NCI-H1105 treated with DMSO at 0.1 percent for 48 hours (cell line): ENCODE data around the gene LSMEM2.
A peak's percentile ranks its signal among the peaks of the same experiment; 100 is the strongest.
"Not testable (repeated sequence)": the region's sequence is repeated elsewhere in the genome, so short reads cannot be mapped to it uniquely, and the experiment has no call there.

Experiments used
- DNase-seq: peaks from one replicate; lab custom pipeline; 2025; lab: John Stamatoyannopoulos, UW

LSMEM2 gene

DNA sequence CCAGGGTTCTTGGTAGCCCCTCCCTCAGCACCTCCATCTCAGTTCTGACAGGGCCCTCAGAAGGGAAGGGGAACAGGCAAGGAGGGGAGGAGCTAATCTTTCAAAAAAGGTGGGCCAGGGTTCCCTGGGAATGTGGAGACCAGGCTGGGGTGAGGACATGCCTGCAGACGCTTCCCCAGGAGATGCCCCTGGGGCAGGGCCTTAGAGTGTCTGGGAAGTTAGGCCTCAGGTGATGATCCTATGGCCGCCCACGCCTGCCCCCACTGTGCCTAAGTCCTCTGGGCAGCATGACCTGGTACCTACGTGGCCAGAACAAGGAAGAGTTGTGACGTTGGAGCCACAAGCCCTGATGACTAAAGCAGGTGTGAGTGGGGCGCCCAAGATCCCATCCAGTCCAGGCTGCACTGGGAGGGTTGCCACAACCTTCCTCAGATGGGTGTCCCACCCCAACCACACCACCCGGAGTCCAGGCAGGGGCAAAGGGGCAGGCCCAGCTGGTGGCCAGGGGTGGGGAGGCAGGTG, 13.9 kb upstream of the LSMEM2 start:
- DNase-seq, result no peak

DNA sequence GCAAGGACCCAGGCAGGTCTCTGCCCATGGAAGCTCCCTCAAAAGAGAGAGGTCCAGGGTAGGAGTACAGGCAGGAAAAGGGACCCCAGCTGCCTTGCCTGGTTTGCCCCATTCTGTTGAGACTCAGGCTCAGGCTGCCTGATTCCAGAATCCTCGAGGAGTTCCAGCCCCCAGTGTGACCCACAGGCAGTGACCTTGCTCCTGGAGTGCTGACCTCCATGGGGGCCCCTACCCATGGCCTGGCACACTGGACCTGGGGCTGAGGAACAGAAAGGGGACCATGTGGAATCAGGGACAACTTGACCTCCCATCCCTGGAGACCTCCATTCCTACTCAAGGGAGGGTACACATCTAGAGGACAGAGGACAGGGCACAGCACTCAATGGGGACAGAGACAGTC, 13.3 kb upstream of the LSMEM2 start:
- DNase-seq, result no peak

DNA sequence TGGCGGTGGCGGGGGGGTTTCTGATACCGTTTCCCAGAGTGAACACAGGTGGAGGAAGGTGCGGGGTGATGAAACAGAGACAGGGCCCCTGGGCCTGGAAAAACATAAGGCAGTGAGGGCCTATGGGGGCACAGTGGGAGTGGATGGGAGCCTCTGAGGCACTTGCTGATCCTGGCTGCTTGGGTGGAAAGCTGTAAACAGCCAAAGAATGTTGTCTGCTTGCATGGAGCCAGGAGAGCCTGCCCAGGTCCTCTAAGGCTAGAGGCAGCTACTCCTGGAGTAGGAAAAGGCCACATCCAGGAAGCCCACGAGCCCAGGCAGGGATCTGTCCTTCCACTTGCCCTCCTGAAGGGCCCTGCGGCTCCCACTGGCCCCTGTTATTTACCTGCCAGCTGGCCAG, 12.9 kb upstream of the LSMEM2 start:
- no peak for DNase-seq

DNA sequence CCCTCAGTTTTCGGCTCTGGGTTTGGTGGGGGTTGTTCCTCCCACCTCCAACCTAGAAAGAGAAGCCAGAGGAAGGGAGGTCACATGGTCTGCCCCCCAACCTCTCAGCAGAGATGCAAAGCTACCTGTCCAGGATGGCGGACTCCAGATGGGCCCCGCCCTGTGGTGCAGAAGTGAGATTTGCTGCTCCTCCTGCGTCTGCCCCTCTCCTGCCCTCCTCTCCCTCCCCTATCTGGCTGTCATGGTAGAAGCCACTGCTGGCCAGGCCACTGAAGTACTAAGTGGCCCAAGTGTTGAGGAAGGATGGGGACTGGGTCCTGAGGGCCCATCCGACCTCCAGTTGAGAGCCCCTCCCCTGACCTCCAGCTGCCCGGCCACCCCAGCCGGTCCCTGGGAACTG, 12.1 kb upstream of the LSMEM2 start:
- no peak for DNase-seq

DNA sequence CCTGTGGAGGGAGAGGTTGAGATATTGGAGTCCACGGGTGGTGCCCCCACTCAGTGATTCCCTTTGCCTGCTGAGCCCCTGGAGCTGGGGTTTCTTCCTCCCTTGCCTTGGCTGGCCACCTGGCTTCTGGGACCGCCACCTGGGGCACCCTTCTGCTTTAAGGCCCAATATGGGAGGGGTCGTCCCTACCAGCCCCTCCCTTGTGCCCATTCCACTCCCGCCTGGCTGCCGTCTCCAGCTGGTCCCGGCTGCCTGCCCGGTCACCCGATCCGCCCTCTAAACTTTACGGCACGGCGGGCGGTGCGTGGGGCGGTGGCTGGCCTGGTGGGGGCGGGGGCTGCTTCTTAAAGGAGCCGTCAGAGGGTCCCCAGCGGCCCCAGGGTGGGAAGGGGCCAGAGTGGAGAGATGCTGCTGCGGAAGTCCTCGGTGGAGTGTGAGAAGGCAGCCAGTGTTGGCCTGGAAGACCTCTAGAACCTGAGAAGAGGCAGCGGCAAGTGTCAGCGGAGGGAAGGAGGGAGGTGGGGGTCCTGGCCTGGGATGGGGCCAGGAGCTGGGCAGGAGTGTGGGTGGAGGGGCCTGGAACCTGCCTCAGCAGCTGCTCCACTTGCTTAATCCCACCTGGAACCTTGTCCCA, 11.5 kb upstream of the LSMEM2 start:
- no peak for DNase-seq

DNA sequence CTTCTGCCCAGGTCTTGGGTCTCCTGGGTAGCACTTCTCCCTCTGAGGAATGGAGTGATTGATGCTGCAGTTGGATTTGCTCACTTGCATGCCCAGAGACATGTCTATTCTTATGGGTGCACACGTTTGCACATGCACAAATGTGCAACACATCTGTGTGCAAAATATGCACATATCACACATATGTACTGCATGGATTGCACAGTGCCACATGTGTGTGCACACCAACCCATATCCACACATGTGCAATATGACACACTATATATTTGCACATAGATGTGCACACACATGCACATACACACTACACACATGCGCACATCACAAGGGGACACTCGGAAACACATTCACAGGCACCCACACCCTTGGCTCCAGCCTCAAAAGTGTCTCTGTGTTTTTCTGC, 10.6 kb upstream of the LSMEM2 start:
- DNase-seq, result no peak

DNA sequence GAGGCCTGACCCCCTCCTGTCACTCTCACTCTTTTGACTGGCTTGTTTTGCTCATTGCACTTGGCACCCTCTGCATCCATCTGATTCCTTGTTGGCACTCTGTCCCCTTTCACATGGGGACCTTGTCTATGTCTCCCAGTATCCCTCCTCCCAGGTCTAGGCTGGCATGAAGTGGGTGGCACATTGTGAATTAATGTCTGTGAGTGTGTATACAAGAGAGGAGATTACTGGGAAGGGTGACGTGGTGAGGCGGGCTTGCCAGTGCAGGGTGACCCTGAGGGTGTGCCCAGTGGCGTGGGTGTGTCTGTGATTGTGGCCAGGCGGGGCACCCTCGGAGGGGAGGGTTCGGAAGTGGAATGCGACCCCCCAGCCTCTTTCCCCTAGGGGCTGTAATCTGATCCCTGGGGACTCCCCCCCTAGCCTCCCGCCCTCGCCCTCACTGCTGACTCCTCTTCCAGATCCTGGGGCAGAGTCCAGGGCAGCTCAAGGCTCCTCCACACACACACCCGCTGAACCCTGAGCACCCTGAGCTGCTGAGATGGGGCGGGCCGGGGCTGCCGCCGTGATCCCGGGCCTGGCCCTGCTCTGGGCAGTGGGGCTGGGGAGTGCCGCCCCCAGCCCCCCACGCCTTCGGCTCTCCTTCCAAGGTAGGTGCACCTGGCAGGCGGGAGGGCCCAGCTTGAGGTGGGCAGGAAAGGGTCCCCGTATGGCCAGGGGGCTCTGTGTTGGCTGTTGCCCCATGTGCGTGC, 10.0 kb upstream of the LSMEM2 start, which contains the start of gene SEMA3B:
TSS of gene SEMA3B (plus strand) at position 445 of the 749 bp plus-strand sequence. CDS start at position 539, 94 bp downstream.
- DNase-seq, result no peak

DNA sequence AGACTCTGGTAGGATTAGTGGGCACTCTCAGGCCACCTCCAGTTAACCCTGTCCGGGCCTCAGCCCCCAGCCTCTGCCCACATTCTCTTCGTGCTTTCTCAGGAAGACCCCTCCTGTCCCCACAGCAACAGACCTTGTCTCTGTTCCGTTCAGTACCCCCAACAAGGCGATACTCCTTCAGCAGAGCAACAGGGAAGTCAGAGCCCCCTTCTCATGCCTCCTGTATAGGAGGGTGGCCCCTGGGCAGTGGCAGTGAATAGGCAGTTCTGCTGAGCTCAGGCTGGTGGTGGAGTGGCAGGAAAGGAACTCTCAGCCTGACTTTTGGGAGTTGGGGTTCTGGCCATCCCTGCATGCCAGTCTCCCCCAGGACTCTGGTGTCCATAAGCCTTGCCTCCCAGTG, 9.4 kb upstream of the LSMEM2 start:
- no peak for DNase-seq

DNA sequence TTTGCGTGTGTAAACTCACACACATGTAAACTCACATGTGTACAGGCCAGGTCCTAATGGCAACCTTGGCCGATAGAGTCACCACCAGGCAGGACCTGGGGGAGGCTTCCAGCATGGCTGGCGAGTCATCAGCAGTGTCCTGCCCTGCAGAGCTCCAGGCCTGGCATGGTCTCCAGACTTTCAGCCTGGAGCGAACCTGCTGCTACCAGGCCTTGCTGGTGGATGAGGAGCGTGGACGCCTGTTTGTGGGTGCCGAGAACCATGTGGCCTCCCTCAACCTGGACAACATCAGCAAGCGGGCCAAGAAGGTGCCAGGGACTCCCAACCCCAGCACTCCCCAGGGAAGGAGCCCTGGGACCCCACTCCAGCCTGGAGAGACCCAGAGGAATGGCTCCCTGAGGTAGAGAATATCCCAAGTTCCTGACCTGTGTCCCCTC, 8.9 kb upstream of the LSMEM2 start:
- no peak for DNase-seq

DNA sequence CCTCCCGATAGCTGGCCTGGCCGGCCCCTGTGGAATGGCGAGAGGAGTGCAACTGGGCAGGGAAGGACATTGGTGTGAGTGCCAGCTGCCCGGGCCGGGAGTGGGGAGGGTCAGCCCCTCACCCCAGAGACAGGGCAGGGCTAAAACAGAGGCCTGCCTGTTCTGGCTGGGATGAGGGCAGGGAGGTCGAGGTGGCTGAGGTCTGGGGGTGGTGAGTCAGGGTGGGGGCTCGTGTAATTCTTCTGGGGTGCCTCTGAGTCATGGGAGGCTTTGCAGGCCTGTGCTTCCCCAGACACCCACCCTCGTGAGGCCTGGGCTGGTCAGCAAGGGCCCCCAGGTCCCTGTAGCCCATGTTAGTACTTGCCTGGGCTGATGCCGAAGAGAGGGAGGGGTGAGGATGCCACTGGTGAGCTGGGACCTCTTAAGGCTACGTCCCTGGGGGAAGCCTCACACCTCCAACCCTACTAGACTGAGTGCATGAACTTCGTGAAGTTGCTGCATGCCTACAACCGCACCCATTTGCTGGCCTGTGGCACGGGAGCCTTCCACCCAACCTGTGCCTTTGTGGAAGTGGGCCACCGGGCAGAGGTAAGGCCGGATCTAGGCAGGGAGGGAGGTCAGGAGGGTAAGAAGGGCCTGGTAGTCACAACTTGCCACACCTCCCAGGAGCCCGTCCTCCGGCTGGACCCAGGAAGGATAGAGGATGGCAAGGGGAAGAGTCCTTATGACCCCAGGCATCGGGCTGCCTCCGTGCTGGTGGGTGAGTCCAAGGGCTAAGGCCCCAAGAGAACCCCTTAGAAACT, 8.3 kb upstream of the LSMEM2 start:
- DNase-seq, result no peak

DNA sequence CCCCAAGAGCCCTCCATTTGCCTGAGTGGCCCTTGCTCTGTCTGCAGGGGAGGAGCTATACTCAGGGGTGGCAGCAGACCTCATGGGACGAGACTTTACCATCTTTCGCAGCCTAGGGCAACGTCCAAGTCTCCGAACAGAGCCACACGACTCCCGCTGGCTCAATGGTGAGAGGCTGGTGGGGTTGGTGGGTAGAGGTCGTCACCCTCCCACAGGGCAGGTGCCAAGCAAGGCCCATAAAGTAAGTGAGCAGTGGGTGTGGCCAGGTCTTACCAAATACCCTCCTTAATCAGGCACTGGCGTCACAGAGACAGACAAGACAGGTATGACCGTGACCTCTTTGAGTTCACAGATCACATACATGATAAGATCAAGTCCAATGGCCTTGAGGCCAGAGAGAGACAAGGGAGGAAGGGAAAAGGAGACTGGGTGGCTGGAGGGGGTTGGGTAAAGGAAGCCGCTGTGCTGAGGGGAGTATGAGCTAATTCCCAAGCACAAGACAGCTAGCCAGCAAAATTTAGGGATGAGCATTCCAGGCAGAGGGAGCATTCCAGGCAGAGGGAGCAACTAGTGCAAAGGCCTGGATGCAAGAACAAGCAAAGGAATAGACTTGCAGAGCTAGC, 7.5 kb upstream of the LSMEM2 start:
- no peak for DNase-seq

DNA sequence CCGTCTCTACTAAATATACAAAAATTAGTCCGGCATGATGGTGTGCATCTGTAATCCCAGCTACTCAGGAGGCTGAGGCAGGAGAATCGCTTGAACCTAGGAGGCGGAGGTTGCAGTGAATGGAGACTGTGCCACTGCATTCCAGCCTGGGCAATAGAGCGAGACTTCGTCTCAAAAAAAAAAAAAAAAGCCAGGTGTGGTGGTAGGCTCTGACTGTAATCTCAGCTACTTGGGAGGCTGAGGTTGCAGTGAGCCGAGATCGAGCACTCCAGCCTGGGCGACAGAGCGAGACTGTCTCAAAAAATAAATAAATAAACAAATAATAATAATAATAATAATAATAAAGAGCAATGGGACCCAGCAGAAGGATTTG, 6.4 kb upstream of the LSMEM2 start:
- DNase-seq, result not testable (repeated sequence)

DNA sequence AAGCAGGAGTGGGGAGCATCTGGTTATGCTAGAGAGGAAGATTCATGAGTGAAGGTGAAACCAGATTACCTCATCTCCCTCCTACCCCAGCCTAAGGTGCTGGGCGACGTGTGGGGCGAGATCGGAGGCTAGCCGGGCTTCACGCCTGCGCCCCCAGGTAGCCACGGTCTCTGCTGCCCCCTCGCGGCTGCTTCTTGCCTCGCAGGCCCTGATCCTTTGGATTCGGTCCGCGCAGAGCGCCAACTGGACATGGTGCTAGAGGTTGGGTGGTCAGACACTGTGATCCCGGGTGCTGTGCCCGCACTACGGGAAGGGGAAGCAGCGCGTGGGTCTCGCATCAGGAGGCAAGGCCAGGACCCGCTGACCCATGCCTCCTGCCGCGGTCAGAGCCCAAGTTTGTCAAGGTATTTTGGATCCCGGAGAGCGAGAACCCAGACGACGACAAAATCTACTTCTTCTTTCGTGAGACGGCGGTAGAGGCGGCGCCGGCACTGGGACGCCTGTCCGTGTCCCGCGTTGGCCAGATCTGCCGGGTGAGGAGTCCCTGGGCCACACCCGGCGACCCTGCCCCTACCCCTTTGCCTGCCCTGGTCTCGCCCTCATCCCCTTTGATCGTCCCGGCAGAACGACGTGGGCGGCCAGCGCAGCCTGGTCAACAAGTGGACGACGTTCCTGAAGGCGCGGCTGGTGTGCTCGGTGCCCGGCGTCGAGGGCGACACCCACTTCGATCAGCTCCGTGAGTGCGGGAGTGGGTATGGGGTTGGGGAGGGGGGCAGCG, 5.8 kb upstream of the LSMEM2 start:
- DNase-seq, result peak; percentile 54

DNA sequence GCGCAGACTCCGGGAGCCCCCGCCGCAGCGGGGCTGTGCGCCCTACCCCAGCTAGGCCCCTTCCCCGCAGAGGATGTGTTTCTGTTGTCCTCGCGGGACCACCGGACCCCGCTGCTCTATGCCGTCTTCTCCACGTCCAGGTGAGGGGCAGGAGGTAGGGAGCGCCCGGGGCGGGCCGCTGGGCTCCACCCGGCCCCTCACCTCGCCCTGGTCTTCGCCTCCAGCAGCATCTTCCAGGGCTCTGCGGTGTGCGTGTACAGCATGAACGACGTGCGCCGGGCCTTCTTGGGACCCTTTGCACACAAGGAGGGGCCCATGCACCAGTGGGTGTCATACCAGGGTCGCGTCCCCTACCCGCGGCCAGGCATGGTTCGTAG, 5.2 kb upstream of the LSMEM2 start:
- no peak for DNase-seq

DNA sequence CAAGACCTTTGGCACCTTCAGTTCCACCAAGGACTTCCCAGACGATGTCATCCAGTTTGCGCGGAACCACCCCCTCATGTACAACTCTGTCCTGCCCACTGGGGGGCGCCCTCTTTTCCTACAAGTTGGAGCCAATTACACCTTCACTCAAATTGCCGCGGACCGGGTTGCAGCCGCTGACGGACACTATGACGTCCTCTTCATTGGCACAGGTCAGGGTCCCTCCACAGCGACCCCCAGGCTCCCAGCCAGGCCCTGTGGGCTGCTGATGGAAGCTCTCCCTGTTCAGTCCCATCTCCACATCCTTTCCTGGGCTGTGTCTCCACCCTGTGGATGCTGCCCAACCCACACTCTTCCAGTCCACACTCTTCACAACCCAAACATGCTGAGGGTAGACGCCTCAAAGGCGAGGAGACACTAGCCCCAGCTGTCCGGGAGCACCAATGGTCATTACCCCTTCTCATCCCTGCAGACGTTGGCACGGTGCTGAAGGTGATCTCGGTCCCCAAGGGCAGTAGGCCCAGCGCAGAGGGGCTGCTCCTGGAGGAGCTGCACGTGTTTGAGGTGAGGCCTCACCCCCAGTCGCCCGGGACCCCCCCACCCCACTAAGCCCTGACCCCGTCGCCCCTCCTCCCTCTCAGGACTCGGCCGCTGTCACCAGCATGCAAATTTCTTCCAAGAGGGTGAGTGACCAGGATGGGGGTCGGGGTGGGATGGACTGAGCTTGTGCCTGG, 4.3 kb upstream of the LSMEM2 start:
- DNase-seq, result peak; percentile 38

DNA sequence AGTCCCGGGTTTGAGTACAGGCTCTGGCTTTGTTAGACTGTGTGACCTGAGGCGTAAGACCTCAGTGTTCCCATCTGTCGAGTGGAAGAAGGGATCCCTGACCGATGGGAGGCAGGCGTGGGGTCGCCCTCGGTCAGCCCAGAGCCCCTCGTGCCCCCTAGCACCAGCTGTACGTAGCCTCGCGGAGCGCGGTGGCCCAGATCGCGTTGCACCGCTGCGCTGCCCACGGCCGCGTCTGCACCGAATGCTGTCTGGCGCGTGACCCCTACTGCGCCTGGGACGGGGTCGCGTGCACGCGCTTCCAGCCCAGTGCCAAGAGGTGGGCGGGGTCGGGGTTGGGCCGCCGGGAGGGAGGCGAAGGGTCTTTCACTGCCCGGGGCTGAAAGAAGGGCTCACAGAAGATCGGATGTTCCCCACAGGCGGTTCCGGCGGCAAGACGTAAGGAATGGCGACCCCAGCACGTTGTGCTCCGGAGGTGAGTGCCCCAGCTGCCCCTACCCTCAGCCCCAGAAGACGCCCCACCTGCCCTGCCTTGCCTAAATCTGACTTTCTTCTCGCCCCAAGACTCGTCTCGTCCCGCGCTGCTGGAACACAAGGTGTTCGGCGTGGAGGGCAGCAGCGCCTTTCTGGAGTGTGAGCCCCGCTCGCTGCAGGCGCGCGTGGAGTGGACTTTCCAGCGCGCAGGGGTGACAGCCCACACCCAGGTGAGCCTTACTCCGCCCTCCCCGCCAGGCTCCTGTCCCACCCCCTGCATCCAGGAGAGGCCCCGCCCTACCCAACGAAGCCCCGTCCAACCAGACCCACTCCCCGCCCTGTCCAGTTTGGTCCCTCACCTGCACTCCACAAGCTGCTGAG, 3.5 kb upstream of the LSMEM2 start:
- DNase-seq, result no peak

DNA sequence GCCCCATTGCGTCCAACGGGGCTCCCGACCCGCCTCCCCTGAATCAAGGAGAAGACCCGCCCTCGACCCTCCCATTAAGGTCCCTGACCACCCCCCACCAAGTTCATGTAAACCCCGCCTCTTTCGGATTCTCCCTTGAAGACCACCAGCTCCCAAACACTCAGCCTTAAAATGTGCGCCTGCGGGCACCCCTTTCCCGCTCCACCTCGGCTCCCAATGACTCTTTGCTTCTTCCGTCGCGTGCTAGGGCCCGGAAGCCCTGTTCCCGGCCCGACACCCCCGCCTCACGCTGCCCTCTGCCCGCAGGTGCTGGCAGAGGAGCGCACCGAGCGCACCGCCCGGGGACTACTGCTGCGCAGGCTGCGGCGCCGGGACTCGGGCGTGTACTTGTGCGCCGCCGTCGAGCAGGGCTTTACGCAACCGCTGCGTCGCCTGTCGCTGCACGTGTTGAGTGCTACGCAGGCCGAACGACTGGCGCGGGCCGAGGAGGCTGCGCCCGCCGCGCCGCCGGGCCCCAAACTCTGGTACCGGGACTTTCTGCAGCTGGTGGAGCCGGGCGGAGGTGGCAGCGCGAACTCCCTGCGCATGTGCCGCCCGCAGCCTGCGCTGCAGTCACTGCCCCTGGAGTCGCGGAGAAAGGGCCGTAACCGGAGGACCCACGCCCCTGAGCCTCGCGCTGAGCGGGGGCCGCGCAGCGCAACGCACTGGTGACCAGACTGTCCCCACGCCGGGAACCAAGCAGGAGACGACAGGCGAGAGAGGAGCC, 2.7 kb upstream of the LSMEM2 start:
- DNase-seq, result no peak

DNA sequence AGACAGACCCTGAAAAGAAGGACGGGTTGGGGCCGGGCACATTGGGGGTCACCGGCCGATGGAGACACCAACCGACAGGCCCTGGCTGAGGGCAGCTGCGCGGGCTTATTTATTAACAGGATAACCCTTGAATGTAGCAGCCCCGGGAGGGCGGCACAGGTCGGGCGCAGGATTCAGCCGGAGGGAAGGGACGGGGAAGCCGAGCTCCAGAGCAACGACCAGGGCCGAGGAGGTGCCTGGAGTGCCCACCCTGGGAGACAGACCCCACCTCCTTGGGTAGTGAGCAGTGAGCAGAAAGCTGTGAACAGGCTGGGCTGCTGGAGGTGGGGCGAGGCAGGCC, 2.2 kb upstream of the LSMEM2 start:
- no peak for DNase-seq
